K562 (cell line): ENCODE data around the gene NXPH4. TPM values are rescaled to one million over a fixed set of nuclear protein-coding genes. Genes with fewer than 3 reads are reported as not detected.

Experiments used
- ATAC-seq: fragments of 200-7000 bp; cut with Tn5 transposase; 3 replicates; pipeline ENCODE4 v1.9.1; 2020; ENCODE audit warnings: moderate library complexity
- BruUV-seq: library from RNA; stranded (reverse); fragments of 400-500 nt; replicated peaks from 2 replicates; lab custom pipeline; 2021; lab: Mats Ljungman, UMichigan
- CTCF ChIA-PET: fragments of 300-600 bp; formaldehyde crosslinking; extraction: SDS; loops from one replicate; lab custom pipeline; 2021; ENCODE audit warnings: low intra/inter-chr PET ratio; lab: Yijun Ruan, JAX
- POLR2A ChIA-PET: fragments of 300-600, 350-650 bp; sonication (Branson Sonifier 250); formaldehyde crosslinking; extraction: SDS; loops from one replicate; lab custom pipeline; 2021; ENCODE audit warnings: antibody characterized with exemption, inconsistent platforms; lab: Yijun Ruan, JAX
- DNase-seq, 4 experiments: peaks; one replicate each; pipeline versions ENCODE4 v3.0.0 to v3.0.0-alpha.2; 2011 to 2018; ENCODE audit warnings: low spot score in 3 of 4, mixed read lengths in 3 of 4; ENCODE audit errors: extremely low read depth in 1 of 4
- FAIRE-seq: peaks from 2 replicates; lab custom pipeline; 2011; peaks lifted over from hg19 to GRCh38; lab: Jason Lieb, UNC
- H2AFZ ChIP-seq: 2 replicates; pipeline ENCODE4 v1.6.0; 2011; ENCODE audit warnings: low read depth, low read length, control low read depth, inconsistent platforms
- H3K27ac ChIP-seq: fragments of 200-600 bp; 3 replicates; pipeline ENCODE4 v1.8.0; 2011; ENCODE audit warnings: low read depth, mild to moderate bottlenecking, control low read depth, inconsistent platforms, low read length, moderate library complexity, mixed read lengths; ENCODE audit errors: extremely low read depth
- H3K27me3 ChIP-seq, 2 experiments: fragments of 300-600 bp in 1 of 2; 2 replicates in 1 of 2; 3 replicates in 1 of 2; pipeline versions ENCODE4 v1.6.0 to v1.8.0; 2011; ENCODE audit warnings: inconsistent platforms in 2 of 2, low read length in 2 of 2, mild to moderate bottlenecking in 1 of 2, mixed read lengths in 1 of 2, moderate library complexity in 1 of 2; ENCODE audit not compliant: control insufficient read depth in 2 of 2, insufficient read depth in 2 of 2
- H3K36me3 ChIP-seq: fragments of 300-600 bp; 3 replicates; pipeline ENCODE4 v1.8.0; 2011; ENCODE audit warnings: mild to moderate bottlenecking, low read length, inconsistent platforms; ENCODE audit not compliant: control insufficient read depth, insufficient read depth
- H3K4me1 ChIP-seq, 2 experiments: fragments of 200-600 bp in 1 of 2; replicated peaks in 1 of 2; 2 replicates in 1 of 2; 3 replicates in 1 of 2; pipeline versions ENCODE4 v1.5.1 to v1.8.0; 2011; ENCODE audit warnings: inconsistent platforms in 2 of 2, low read length in 2 of 2, mild to moderate bottlenecking in 1 of 2, mixed read lengths in 1 of 2, moderate library complexity in 1 of 2; ENCODE audit not compliant: control insufficient read depth in 2 of 2, insufficient read depth in 2 of 2
- H3K4me2 ChIP-seq: 2 replicates; pipeline ENCODE4 v1.6.1; 2011; ENCODE audit warnings: low read length, control low read depth, inconsistent platforms, mixed read lengths; ENCODE audit not compliant: insufficient read depth
- H3K4me3 ChIP-seq: fragments of 200-600 bp; sonication (generic), shearing (Covaris generic); 2 replicates; pipeline ENCODE4 v1.5.1; 2016; ENCODE audit warnings: control low read depth, inconsistent platforms
- H3K79me2 ChIP-seq: fragments of 200-600 bp; 3 replicates; pipeline ENCODE4 v1.8.0; 2011; ENCODE audit warnings: low read length, inconsistent platforms; ENCODE audit not compliant: control insufficient read depth, insufficient read depth
- H3K9ac ChIP-seq, 2 experiments: 2 replicates each; pipeline versions ENCODE4 v1.6.0 to v1.6.1; 2011; ENCODE audit warnings: low read depth in 2 of 2, low read length in 2 of 2, control low read depth in 1 of 2, inconsistent platforms in 1 of 2, mild to moderate bottlenecking in 1 of 2, mixed read lengths in 1 of 2; ENCODE audit not compliant: insufficient read depth in 1 of 2
- H3K9me1 ChIP-seq: one replicate; pipeline ENCODE4 v1.6.0; 2011; ENCODE audit warnings: inconsistent platforms, mild to moderate bottlenecking, low read length, moderate library complexity; ENCODE audit not compliant: control insufficient read depth, insufficient read depth
- H3K9me3 ChIP-seq: replicated peaks from 2 replicates; pipeline ENCODE4 v1.5.1; 2011; ENCODE audit warnings: low read depth, low read length, inconsistent platforms; ENCODE audit not compliant: control insufficient read depth, insufficient read depth
- H4K20me1 ChIP-seq: replicated peaks from 2 replicates; pipeline ENCODE4 v1.6.1; 2011; ENCODE audit warnings: low read length, inconsistent platforms, mixed read lengths; ENCODE audit not compliant: control insufficient read depth, insufficient read depth
- CREM ChIP-seq: IDR thresholded peaks from 2 replicates; pipeline ENCODE4 v1.6.1; 2014; ENCODE audit warnings: antibody characterized with exemption, low read depth
- DEAF1 ChIP-seq: fragments of 450-650 bp; formaldehyde crosslinking; IDR thresholded peaks from 2 replicates; pipeline ENCODE4 v1.4.0; 2020; ENCODE audit warnings: mild to moderate bottlenecking, moderate library complexity
- MAZ ChIP-seq, 2 experiments: fragments of 450-650 bp in 1 of 2; sonication (generic) in 1 of 2; formaldehyde crosslinking; IDR thresholded peaks in 1 of 2; conservative IDR thresholded peaks in 1 of 2; 2 replicates each; pipeline versions ENCODE4 v1.4.0 to v1.5.0; 2020; ENCODE audit warnings: mild to moderate bottlenecking in 1 of 2, missing genetic modification reagents in 1 of 2
- MTA3 ChIP-seq: fragments of 450-650 bp; formaldehyde crosslinking; IDR thresholded peaks from 2 replicates; pipeline ENCODE4 v1.6.1; 2017; ENCODE audit warnings: mild to moderate bottlenecking, borderline replicate concordance
- MYC ChIP-seq, 2 experiments: fragments of 250-450 bp in 1 of 2; sonication (Bioruptor Pico) in 1 of 2; IDR thresholded peaks; 2 replicates each; pipeline versions ENCODE4 v1.5.1 to v1.6.1; 2012 to 2021; ENCODE audit warnings: low read depth in 2 of 2, borderline replicate concordance in 1 of 2, improper control_type of control experiment in 1 of 2, low read length in 1 of 2, mild to moderate bottlenecking in 1 of 2, moderate library complexity in 1 of 2
- NCOA6 ChIP-seq: fragments of 450-650 bp; IDR thresholded peaks from 2 replicates; pipeline ENCODE4 v1.6.1; 2017; ENCODE audit warnings: mild to moderate bottlenecking
- RCOR1 ChIP-seq, 2 experiments: IDR thresholded peaks; 2 replicates each; pipeline ENCODE4 v1.6.1; 2012; ENCODE audit warnings: low read depth in 2 of 2, low read length in 2 of 2, borderline replicate concordance in 1 of 2, improper control_type of control experiment in 1 of 2
- SMC3 ChIP-seq: conservative IDR thresholded peaks from 2 replicates; pipeline ENCODE4 v1.6.1; 2011; ENCODE audit warnings: low read depth, low read length, improper control_type of control experiment; ENCODE audit not compliant: insufficient read depth
- VEZF1 ChIP-seq: fragments of 200-800 bp; sonication (Bioruptor generic); IDR thresholded peaks from 2 replicates; pipeline ENCODE4 v1.6.1; 2017; ENCODE audit warnings: missing genetic modification characterization, missing compliant biosample characterization
- ZNF512 ChIP-seq: IDR thresholded peaks from 2 replicates; pipeline ENCODE4 v1.6.1; 2016; ENCODE audit warnings: missing genetic modification characterization, missing compliant biosample characterization
- ZNF589 ChIP-seq: fragments of 200-800 bp; sonication (Bioruptor generic); IDR thresholded peaks from 2 replicates; pipeline ENCODE4 v1.6.1; 2016; ENCODE audit warnings: low read depth, missing genetic modification characterization, missing compliant biosample characterization
- WGBS: fragments of 100-300 bp; shearing (Covaris generic); methylation state at CpG from one replicate; pipeline ENCODE4 v1.1.6; 2016; ENCODE audit warnings: low coverage, mixed read lengths; ENCODE audit not compliant: insufficient coverage; ENCODE audit errors: missing lambda C conversion rate; 5-methylcytosine and 5-hydroxymethylcytosine counted together
- in situ Hi-C: fragments of 300-500 bp; cut with MboI; formaldehyde crosslinking; loops from 4 replicates; pipeline ENCODE4 v1.15.0; 2018; ENCODE audit warnings: inconsistent platforms, mixed read lengths
- intact Hi-C: fragments of 100-400 bp; cut with micrococcal nuclease; formaldehyde crosslinking; loops from 2 replicates; pipeline ENCODE4 v1.14.2; 2022
- polyA plus RNA-seq, 8 experiments: library from polyadenylated mRNA; depleted of rRNA in 4 of 8; stranded (reverse) in 5 of 8; unstranded in 3 of 8; fragments of >200 nt; fragmentation: Nextera tagmentation in 2 of 8; fragmentation: Illumina TruSeq in 1 of 8; extraction: Ambion mirVana in 2 of 8; extraction: Trizol in 1 of 8; gene quantifications; 2 replicates each; pipeline versions ENCODE4 v1.2.1 to v1.2.3, GENCODE V29; 2011 to 2014; ENCODE audit warnings: inconsistent platforms in 1 of 8, missing spikeins in 1 of 8
- total RNA-seq, 7 experiments: library from RNA; depleted of rRNA in 6 of 7; stranded (reverse); fragments of >200 nt in 6 of 7; fragmentation: Illumina TruSeq in 2 of 7; extraction: Trizol in 2 of 7; gene quantifications; 2 replicates each; pipeline versions ENCODE4 v1.2.1 to v1.2.3, GENCODE V29; 2011 to 2021; ENCODE audit warnings: low replicate concordance in 1 of 7
- TF ChIP-seq, protein P1 (sequence below), 2 experiments: fragments of 450-650 bp; conservative IDR thresholded peaks; 2 replicates each; pipeline ENCODE4 v1.6.1; 2017; ENCODE audit warnings: mild to moderate bottlenecking in 2 of 2, moderate library complexity in 2 of 2

Gene NXPH4
- total and polyA plus RNA-seq, 9 of the 15 experiments (the other 6 are each of a cell fraction or from before 2014, with no cell fraction given) = 0.49 to 2.7 (median 1.1) TPM; not detected in 4

DNA sequence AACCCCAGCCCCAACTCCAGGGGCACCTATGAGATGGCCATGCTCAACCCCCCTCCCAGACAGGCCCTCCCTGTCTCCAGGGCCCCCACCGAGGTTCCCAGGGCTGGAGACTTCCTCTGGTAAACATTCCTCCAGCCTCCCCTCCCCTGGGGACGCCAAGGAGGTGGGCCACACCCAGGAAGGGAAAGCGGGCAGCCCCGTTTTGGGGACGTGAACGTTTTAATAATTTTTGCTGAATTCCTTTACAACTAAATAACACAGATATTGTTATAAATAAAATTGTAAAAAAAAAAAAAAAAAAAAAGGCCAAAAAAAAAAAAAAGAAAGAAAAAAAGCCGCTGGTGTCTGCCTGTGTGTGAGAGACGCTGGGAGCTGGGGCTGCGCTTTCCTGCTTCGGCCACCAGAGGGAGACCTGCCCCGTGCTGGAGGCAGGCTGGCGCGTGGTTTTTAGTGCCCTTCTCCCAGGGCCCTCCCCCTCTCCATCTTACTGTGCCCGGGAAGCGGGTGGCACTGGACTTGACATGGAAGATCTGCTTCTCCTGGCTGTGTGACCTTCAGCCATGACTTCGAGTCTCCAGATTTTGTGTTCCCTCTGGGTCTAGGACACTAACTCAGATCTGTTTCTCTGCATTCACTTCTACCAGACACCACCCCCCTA, 3.4 kb upstream of the NXPH4 start:
- Histone ChIP-seq H3K79me2 (no peaks in the 10 kb centered on the region), H3K9me3 (no peaks in the 10 kb centered on the region), H3K9me1 (peaks cover 5% of the 10 kb centered on the region), H3K4me3 (no peak overlapping the region), H3K4me2 (peak overlapping the region; percentile 48; the same call in 1 of the 2 replicates), H4K20me1 (peaks cover 17% of the 10 kb centered on the region; the same call in 1 of the 2 replicates), H3K9ac (no peak overlapping the region), H2AFZ (peak overlapping the region; percentile 87), H3K27ac (no peak overlapping the region), H3K27me3 (peaks cover 24 to 71% of the 10 kb centered on the region in 2 experiments; a peak in 4 of 5 replicates), H3K36me3 (no peaks in the 10 kb centered on the region), H3K4me1 (peaks cover 17 to 56% of the 10 kb centered on the region in 2 experiments; a peak in 4 of 5 replicates)
- in situ Hi-C loops (no loop called here), intact Hi-C loops (loop anchor here (1.0 to 2.0 kb wide), 3 partner anchors 26 to 240 kb away; no protein-coding TSS in a partner anchor)
- peak; percentile 92 for FAIRE-seq
- ChIA-PET CTCF (interaction anchor here (0.5 to 7.2 kb wide), 10 partner anchors 16 to 1927 kb away, joined by 3 to 186 read pairs (median 5); partner anchors contain the start of gene SHMT2), POLR2A (interaction anchor here (0.6 to 1.5 kb wide), 7 partner anchors 17 to 301 kb away, joined by 3 to 5 read pairs (median 4); partner anchors contain the start of gene SHMT2)
- BruUV-seq = no TSS peak
- peak; percentile 81 for ATAC-seq
- WGBS = 3% methylated on average over 15 of the region's 16 CpGs
- DNase-seq = peak; percentile 84 to 94 (median 90)
- TF ChIP-seq DEAF1 (CRISPR knock-in tag) (peak; percentile 75), ZNF589 (no peak), MYC (IDR thresholded peaks at IDR 0.05; ENCODE audit: low read depth, low read length) (peak; percentile 86), MYC (CRISPR knock-in tag; IDR thresholded peaks at IDR 0.05; ENCODE audit: borderline replicate concordance, low read depth) (no peak), VEZF1 (CRISPR knock-in tag) (peak; percentile 58; the same call in 1 of the 2 replicates), CREM (peak; percentile 58), ZNF512 (tag) (peak; percentile 57), MAZ (CRISPR knock-in tag; conservative IDR thresholded peaks at IDR 0.05 in 1 of 2, IDR thresholded peaks at IDR 0.05 in 1 of 2) (peak in 1 of 2 experiments; percentile 36; a peak in 1 of 4 replicates), MTA3 (0 out of 2 replicates have a peak, but pooled peaks have one; percentile 47), SMC3 (peak; percentile 87), NCOA6 (no peak), RCOR1 (IDR thresholded peaks at IDR 0.05; ENCODE audit: borderline replicate concordance in 1 of 2, low read depth in 2 of 2, low read length in 2 of 2) (0 out of 4 replicates have a peak, but pooled peaks of 1 of the 2 experiments have one; percentile 12)
- TF ChIP-seq, protein P1, sequence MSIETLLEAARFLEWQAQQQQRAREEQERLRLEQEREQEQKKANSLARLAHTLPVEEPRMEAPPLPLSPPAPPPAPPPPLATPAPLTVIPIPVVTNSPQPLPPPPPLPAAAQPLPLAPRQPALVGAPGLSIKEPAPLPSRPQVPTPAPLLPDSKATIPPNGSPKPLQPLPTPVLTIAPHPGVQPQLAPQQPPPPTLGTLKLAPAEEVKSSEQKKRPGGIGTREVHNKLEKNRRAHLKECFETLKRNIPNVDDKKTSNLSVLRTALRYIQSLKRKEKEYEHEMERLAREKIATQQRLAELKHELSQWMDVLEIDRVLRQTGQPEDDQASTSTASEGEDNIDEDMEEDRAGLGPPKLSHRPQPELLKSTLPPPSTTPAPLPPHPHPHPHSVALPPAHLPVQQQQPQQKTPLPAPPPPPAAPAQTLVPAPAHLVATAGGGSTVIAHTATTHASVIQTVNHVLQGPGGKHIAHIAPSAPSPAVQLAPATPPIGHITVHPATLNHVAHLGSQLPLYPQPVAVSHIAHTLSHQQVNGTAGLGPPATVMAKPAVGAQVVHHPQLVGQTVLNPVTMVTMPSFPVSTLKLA (conservative IDR thresholded peaks at IDR 0.05) = peak in 1 of 2 experiments; percentile 74; a peak in 2 of 4 replicates
